K562 (cell line): Measurements from ENCODE around the gene TARS1. TPM values are rescaled to one million over a fixed set of nuclear protein-coding genes. Genes with fewer than 3 reads are reported as not detected.

Source experiments
- ATAC-seq: fragments of 200-7000 bp; cut with Tn5 transposase; 3 replicates; pipeline ENCODE4 v1.9.1; 2020; ENCODE audit warnings: moderate library complexity
- BruUV-seq: library from RNA; stranded (reverse); fragments of 400-500 nt; replicated peaks from 2 replicates; lab custom pipeline; 2021; lab: Mats Ljungman, UMichigan
- CTCF ChIA-PET: fragments of 300-600 bp; formaldehyde crosslinking; extraction: SDS; loops from one replicate; lab custom pipeline; 2021; ENCODE audit warnings: low intra/inter-chr PET ratio; lab: Yijun Ruan, JAX
- POLR2A ChIA-PET: fragments of 300-600, 350-650 bp; sonication (Branson Sonifier 250); formaldehyde crosslinking; extraction: SDS; loops from one replicate; lab custom pipeline; 2021; ENCODE audit warnings: antibody characterized with exemption, inconsistent platforms; lab: Yijun Ruan, JAX
- DNase-seq, 4 experiments: peaks; one replicate each; pipeline versions ENCODE4 v3.0.0 to v3.0.0-alpha.2; 2011 to 2018; ENCODE audit warnings: low spot score in 3 of 4, mixed read lengths in 3 of 4; ENCODE audit errors: extremely low read depth in 1 of 4
- FAIRE-seq: peaks from 2 replicates; lab custom pipeline; 2011; peaks lifted over from hg19 to GRCh38; lab: Jason Lieb, UNC
- H2AFZ ChIP-seq: 2 replicates; pipeline ENCODE4 v1.6.0; 2011; ENCODE audit warnings: low read depth, low read length, control low read depth, inconsistent platforms
- H3K27ac ChIP-seq: fragments of 200-600 bp; 3 replicates; pipeline ENCODE4 v1.8.0; 2011; ENCODE audit warnings: low read depth, mild to moderate bottlenecking, control low read depth, inconsistent platforms, low read length, moderate library complexity, mixed read lengths; ENCODE audit errors: extremely low read depth
- H3K27me3 ChIP-seq, 2 experiments: fragments of 300-600 bp in 1 of 2; 2 replicates in 1 of 2; 3 replicates in 1 of 2; pipeline versions ENCODE4 v1.6.0 to v1.8.0; 2011; ENCODE audit warnings: inconsistent platforms in 2 of 2, low read length in 2 of 2, mild to moderate bottlenecking in 1 of 2, mixed read lengths in 1 of 2, moderate library complexity in 1 of 2; ENCODE audit not compliant: control insufficient read depth in 2 of 2, insufficient read depth in 2 of 2
- H3K36me3 ChIP-seq: fragments of 300-600 bp; 3 replicates; pipeline ENCODE4 v1.8.0; 2011; ENCODE audit warnings: mild to moderate bottlenecking, low read length, inconsistent platforms; ENCODE audit not compliant: control insufficient read depth, insufficient read depth
- H3K4me1 ChIP-seq, 2 experiments: fragments of 200-600 bp in 1 of 2; replicated peaks in 1 of 2; 2 replicates in 1 of 2; 3 replicates in 1 of 2; pipeline versions ENCODE4 v1.5.1 to v1.8.0; 2011; ENCODE audit warnings: inconsistent platforms in 2 of 2, low read length in 2 of 2, mild to moderate bottlenecking in 1 of 2, mixed read lengths in 1 of 2, moderate library complexity in 1 of 2; ENCODE audit not compliant: control insufficient read depth in 2 of 2, insufficient read depth in 2 of 2
- H3K4me2 ChIP-seq: 2 replicates; pipeline ENCODE4 v1.6.1; 2011; ENCODE audit warnings: low read length, control low read depth, inconsistent platforms, mixed read lengths; ENCODE audit not compliant: insufficient read depth
- H3K4me3 ChIP-seq: fragments of 200-600 bp; sonication (generic), shearing (Covaris generic); 2 replicates; pipeline ENCODE4 v1.5.1; 2016; ENCODE audit warnings: control low read depth, inconsistent platforms
- H3K79me2 ChIP-seq: fragments of 200-600 bp; 3 replicates; pipeline ENCODE4 v1.8.0; 2011; ENCODE audit warnings: low read length, inconsistent platforms; ENCODE audit not compliant: control insufficient read depth, insufficient read depth
- H3K9ac ChIP-seq, 2 experiments: 2 replicates each; pipeline versions ENCODE4 v1.6.0 to v1.6.1; 2011; ENCODE audit warnings: low read depth in 2 of 2, low read length in 2 of 2, control low read depth in 1 of 2, inconsistent platforms in 1 of 2, mild to moderate bottlenecking in 1 of 2, mixed read lengths in 1 of 2; ENCODE audit not compliant: insufficient read depth in 1 of 2
- H3K9me1 ChIP-seq: one replicate; pipeline ENCODE4 v1.6.0; 2011; ENCODE audit warnings: inconsistent platforms, mild to moderate bottlenecking, low read length, moderate library complexity; ENCODE audit not compliant: control insufficient read depth, insufficient read depth
- H3K9me3 ChIP-seq: replicated peaks from 2 replicates; pipeline ENCODE4 v1.5.1; 2011; ENCODE audit warnings: low read depth, low read length, inconsistent platforms; ENCODE audit not compliant: control insufficient read depth, insufficient read depth
- H4K20me1 ChIP-seq: replicated peaks from 2 replicates; pipeline ENCODE4 v1.6.1; 2011; ENCODE audit warnings: low read length, inconsistent platforms, mixed read lengths; ENCODE audit not compliant: control insufficient read depth, insufficient read depth
- ARID1B ChIP-seq: fragments of 450-650 bp; IDR thresholded peaks from 2 replicates; pipeline ENCODE4 v1.6.1; 2016; ENCODE audit warnings: antibody characterized with exemption, mild to moderate bottlenecking, inconsistent platforms
- BACH1 ChIP-seq: fragments of 200-800 bp; sonication (Bioruptor generic); IDR thresholded peaks from 2 replicates; pipeline ENCODE4 v1.6.1; 2016; ENCODE audit warnings: missing genetic modification characterization, missing compliant biosample characterization
- C11orf30 ChIP-seq: fragments of 450-650 bp; IDR thresholded peaks from 2 replicates; pipeline ENCODE4 v1.6.1; 2016; ENCODE audit warnings: low read depth, mild to moderate bottlenecking
- CEBPG ChIP-seq, 3 experiments: fragments of 200-800 bp in 1 of 3; sonication (Bioruptor generic) in 1 of 3; sonication (generic) in 1 of 3; formaldehyde crosslinking in 1 of 3; IDR thresholded peaks in 2 of 3; conservative IDR thresholded peaks in 1 of 3; 2 replicates each; pipeline versions ENCODE4 v1.6.1 to v1.8.0; 2016 to 2022; ENCODE audit warnings: missing compliant biosample characterization in 2 of 3, missing genetic modification characterization in 2 of 3, mild to moderate bottlenecking in 1 of 3, missing genetic modification reagents in 1 of 3
- DPF2 ChIP-seq: fragments of 450-650 bp; IDR thresholded peaks from 2 replicates; pipeline ENCODE4 v1.6.1; 2016
- HDAC1 ChIP-seq, 2 experiments: fragments of 450-650 bp; IDR thresholded peaks; 2 replicates each; pipeline ENCODE4 v1.6.1; 2016 to 2017; ENCODE audit warnings: inconsistent platforms in 1 of 2, mild to moderate bottlenecking in 1 of 2, moderate library complexity in 1 of 2
- HDAC2 ChIP-seq: fragments of 450-650 bp; IDR thresholded peaks from 2 replicates; pipeline ENCODE4 v1.6.1; 2016; ENCODE audit warnings: mild to moderate bottlenecking
- KLF16 ChIP-seq: IDR thresholded peaks from 2 replicates; pipeline ENCODE4 v1.6.1; 2016; ENCODE audit warnings: antibody characterized with exemption
- MAFF ChIP-seq: IDR thresholded peaks from 2 replicates; pipeline ENCODE4 v1.6.1; 2012; ENCODE audit warnings: low read length, improper control_type of control experiment
- MAFK ChIP-seq: IDR thresholded peaks from 2 replicates; pipeline ENCODE4 v1.6.1; 2011; ENCODE audit warnings: low read length, improper control_type of control experiment
- MEIS2 ChIP-seq: fragments of 450-650 bp; IDR thresholded peaks from 2 replicates; pipeline ENCODE4 v1.6.1; 2014; ENCODE audit warnings: mild to moderate bottlenecking; ENCODE audit not compliant: partially characterized antibody
- NFE2 ChIP-seq: IDR thresholded peaks from 2 replicates; pipeline ENCODE4 v1.6.1; 2014; ENCODE audit warnings: antibody characterized with exemption, low read depth
- NFE2L1 ChIP-seq: fragments of 450-650 bp; IDR thresholded peaks from 2 replicates; pipeline ENCODE4 v1.6.1; 2016; ENCODE audit warnings: missing genetic modification characterization, low read depth, mild to moderate bottlenecking, missing compliant biosample characterization, moderate library complexity, borderline replicate concordance
- NFIC ChIP-seq: fragments of 450-650 bp; IDR thresholded peaks from 2 replicates; pipeline ENCODE4 v1.6.1; 2017; ENCODE audit warnings: mild to moderate bottlenecking, inconsistent platforms
- POLR2AphosphoS2 ChIP-seq: IDR thresholded peaks from 2 replicates; pipeline ENCODE4 v1.6.1; 2012; ENCODE audit warnings: low read length, improper control_type of control experiment
- SMAD3 ChIP-seq: fragments of 450-650 bp; formaldehyde crosslinking; conservative IDR thresholded peaks from 2 replicates; pipeline ENCODE4 v1.4.0; 2020; ENCODE audit warnings: mild to moderate bottlenecking
- SMAD4 ChIP-seq: fragments of 250-450 bp; sonication (Bioruptor Pico); conservative IDR thresholded peaks from 2 replicates; pipeline ENCODE4 v1.8.0; 2021; ENCODE audit warnings: inconsistent platforms, mild to moderate bottlenecking, moderate library complexity
- SMARCA4 ChIP-seq: fragments of 450-650 bp; IDR thresholded peaks from 2 replicates; pipeline ENCODE4 v1.6.1; 2016
- SMARCE1 ChIP-seq: fragments of 450-650 bp; IDR thresholded peaks from 2 replicates; pipeline ENCODE4 v1.7.1; 2016; ENCODE audit warnings: mild to moderate bottlenecking
- SOX6 ChIP-seq: fragments of 450-650 bp; IDR thresholded peaks from 2 replicates; pipeline ENCODE4 v1.6.1; 2014; ENCODE audit warnings: mild to moderate bottlenecking
- SRSF1 ChIP-seq: fragments of 200-400 bp; formaldehyde crosslinking; IDR thresholded peaks from 2 replicates; pipeline ENCODE4 v1.6.1; 2017; ENCODE audit warnings: mild to moderate bottlenecking, low read depth, low read length, moderate library complexity
- ZEB2 ChIP-seq: fragments of 450-650 bp; IDR thresholded peaks from 2 replicates; pipeline ENCODE4 v1.6.1; 2016
- ZNF592 ChIP-seq: fragments of 450-650 bp; IDR thresholded peaks from 2 replicates; pipeline ENCODE4 v1.6.1; 2017; ENCODE audit warnings: antibody characterized with exemption, mild to moderate bottlenecking
- WGBS: fragments of 100-300 bp; shearing (Covaris generic); methylation state at CpG from one replicate; pipeline ENCODE4 v1.1.6; 2016; ENCODE audit warnings: low coverage, mixed read lengths; ENCODE audit not compliant: insufficient coverage; ENCODE audit errors: missing lambda C conversion rate; 5-methylcytosine and 5-hydroxymethylcytosine counted together
- in situ Hi-C: fragments of 300-500 bp; cut with MboI; formaldehyde crosslinking; loops from 4 replicates; pipeline ENCODE4 v1.15.0; 2018; ENCODE audit warnings: inconsistent platforms, mixed read lengths
- intact Hi-C: fragments of 100-400 bp; cut with micrococcal nuclease; formaldehyde crosslinking; loops from 2 replicates; pipeline ENCODE4 v1.14.2; 2022
- polyA plus RNA-seq, 8 experiments: library from polyadenylated mRNA; depleted of rRNA in 4 of 8; stranded (reverse) in 5 of 8; unstranded in 3 of 8; fragments of >200 nt; fragmentation: Nextera tagmentation in 2 of 8; fragmentation: Illumina TruSeq in 1 of 8; extraction: Ambion mirVana in 2 of 8; extraction: Trizol in 1 of 8; gene quantifications; 2 replicates each; pipeline versions ENCODE4 v1.2.1 to v1.2.3, GENCODE V29; 2011 to 2014; ENCODE audit warnings: inconsistent platforms in 1 of 8, missing spikeins in 1 of 8
- total RNA-seq, 7 experiments: library from RNA; depleted of rRNA in 6 of 7; stranded (reverse); fragments of >200 nt in 6 of 7; fragmentation: Illumina TruSeq in 2 of 7; extraction: Trizol in 2 of 7; gene quantifications; 2 replicates each; pipeline versions ENCODE4 v1.2.1 to v1.2.3, GENCODE V29; 2011 to 2021; ENCODE audit warnings: low replicate concordance in 1 of 7

TARS1 gene
- total and polyA plus RNA-seq, 9 of the 15 experiments (the other 6 are each of a cell fraction or from before 2014, with no cell fraction given): 263 to 518 (median 439) TPM

DNA sequence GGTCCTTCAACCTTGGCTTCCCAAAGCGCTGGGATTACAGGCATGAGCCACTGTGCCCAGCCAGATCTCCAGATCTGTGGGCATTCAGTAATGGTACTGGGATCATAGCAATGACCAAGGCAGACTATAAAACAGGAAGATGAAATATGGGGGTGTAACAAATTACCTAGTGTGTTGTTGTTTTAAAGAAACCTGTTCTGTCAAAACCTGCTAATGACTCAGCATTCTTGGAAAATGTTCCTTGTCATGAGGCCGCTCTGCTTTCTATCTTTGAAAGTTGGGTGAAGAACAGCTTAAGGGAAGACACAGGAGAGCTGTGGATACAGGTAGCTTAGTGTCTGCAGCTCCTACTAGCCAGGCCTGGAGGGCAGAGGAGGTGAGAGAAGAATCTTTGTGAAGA, 19.4 kb downstream of the TARS1 start:
- Histone ChIP-seq H3K36me3 (peaks cover 97% of the 10 kb centered on the region), H4K20me1 (no peaks in the 10 kb centered on the region), H3K9ac (no peak overlapping the region), H2AFZ (no peak overlapping the region), H3K27me3 (no peaks in the 10 kb centered on the region), H3K4me2 (peak overlapping the region; percentile 9; the same call in 1 of the 2 replicates), H3K4me3 (no peak overlapping the region), H3K4me1 (peaks cover 0 to 9% of the 10 kb centered on the region in 2 experiments; a peak in 3 of 5 replicates), H3K9me1 (no peaks in the 10 kb centered on the region), H3K27ac (peak overlapping the region; percentile 10; the same call in 2 of the 3 replicates), H3K79me2 (peaks cover 12% of the 10 kb centered on the region; the same call in 1 of the 3 replicates), H3K9me3 (no peaks in the 10 kb centered on the region)
- in situ Hi-C loops: loop anchor here (25.0 kb wide), 2 partner anchors 727 to 1452 kb away; partner anchors contain the start of genes BRIX1 and RAD1
- ChIA-PET POLR2A (interaction anchor here (0.6 to 6.7 kb wide), 6 partner anchors 8 to 1530 kb away, joined by 4 to 52 read pairs (median 8); partner anchors contain the start of gene TARS1), CTCF (no interaction called here)
- DNase-seq (peak in 2 of 4 experiments; percentile 54 to 72), FAIRE-seq (peak; percentile 77), ATAC-seq (peak; percentile 67)
- 38% methylated on average over 2 of the region's 2 CpGs for WGBS
- TSS peak; percentile 1 for BruUV-seq
- intact Hi-C loops: no loop called here
- peak; percentile 33 for TF ChIP-seq MEIS2
- TF ChIP-seq KLF16: no peak
- peak; percentile 86 for TF ChIP-seq MAFK
- TF ChIP-seq SMARCA4: peak; percentile 58
- TF ChIP-seq ZEB2: peak; percentile 45; the same call in 1 of the 2 replicates
- TF ChIP-seq CEBPG (CRISPR knock-in tag; IDR thresholded peaks at IDR 0.05): no peak
- TF ChIP-seq CEBPG (tag; conservative IDR thresholded peaks at IDR 0.05 in 1 of 2, IDR thresholded peaks at IDR 0.05 in 1 of 2): no peak
- peak; percentile 55; the same call in 1 of the 2 replicates for TF ChIP-seq DPF2
- peak; percentile 18; the same call in 1 of the 2 replicates for TF ChIP-seq HDAC2
- peak; percentile 91 for TF ChIP-seq NFE2
- peak; percentile 65; the same call in 1 of the 2 replicates for TF ChIP-seq POLR2AphosphoS2
- peak; percentile 82 for TF ChIP-seq ZNF592
- peak in 1 of 2 experiments; percentile 39; a peak in 1 of 4 replicates for TF ChIP-seq HDAC1 (IDR thresholded peaks at IDR 0.05)
- peak; percentile 36; the same call in 1 of the 2 replicates for TF ChIP-seq SOX6
- TF ChIP-seq NFE2L1 (tag): peak; percentile 88
- TF ChIP-seq MAFF: peak; percentile 94
- TF ChIP-seq SMARCE1: peak; percentile 53; the same call in 1 of the 2 replicates
- TF ChIP-seq C11orf30: peak; percentile 93
- 0 out of 2 replicates have a peak, but pooled peaks have one; percentile 18 for TF ChIP-seq SMAD4 (CRISPR knock-in tag)
- TF ChIP-seq BACH1 (tag): peak; percentile 84
- TF ChIP-seq ARID1B: peak; percentile 66
- TF ChIP-seq SRSF1: no peak
- TF ChIP-seq SMAD3 (CRISPR knock-in tag): no peak
- no peak for TF ChIP-seq NFIC
